C1 segment of cervical spinal cord (tissue), 14 donors: Measurements from ENCODE around the gene MOK.

Experiments
- DNase-seq, 14 donors: peaks; one replicate each; lab custom pipeline; 2025; lab: John Stamatoyannopoulos, UW

The MOK gene

DNA sequence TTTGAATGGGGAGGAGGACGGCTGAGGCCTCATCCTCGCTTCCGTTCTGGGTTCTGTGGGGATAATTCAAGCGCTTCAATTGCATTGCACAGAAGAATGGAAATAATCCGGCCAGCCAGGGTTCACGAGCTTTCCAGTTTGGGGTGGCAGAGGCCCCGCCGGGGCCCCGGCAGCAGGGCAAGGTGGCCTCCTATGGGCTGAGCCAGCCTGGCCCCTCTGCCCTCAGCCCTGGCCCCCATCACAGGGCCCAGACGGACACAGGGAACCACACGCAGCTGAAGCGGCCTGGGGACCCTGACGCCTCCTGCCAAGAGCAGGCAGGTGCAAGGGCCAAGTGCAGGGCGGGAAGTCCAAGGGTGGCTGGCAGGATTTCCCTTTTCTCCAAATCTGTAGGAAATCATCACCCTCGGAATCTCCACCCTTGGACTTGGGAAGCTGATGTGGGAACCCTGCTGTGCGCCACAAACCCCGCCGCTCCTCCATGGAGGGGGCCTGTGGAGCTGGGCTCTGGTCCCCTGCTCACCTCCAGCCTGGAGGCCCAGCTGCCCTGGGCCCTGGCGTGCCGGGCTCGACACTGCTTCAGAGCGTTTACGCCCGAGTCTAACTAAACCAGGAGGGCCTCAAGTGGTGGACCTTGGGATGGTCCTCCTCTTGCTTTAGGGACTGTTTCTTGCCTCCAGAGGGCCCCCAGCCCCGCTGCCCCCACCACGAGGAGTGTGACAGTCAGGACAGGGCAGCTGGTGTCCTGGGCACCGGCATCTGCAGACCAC is 78.4 kb downstream of the MOK start:
- peak in 1 of 14 donors; percentile 25 for DNase-seq

- DNase-seq = peak in 1 of 14 donors; percentile 66
These were observed 79.0 kb downstream of the MOK start for GRCh38 chr14:102225936-102226335.

DNA sequence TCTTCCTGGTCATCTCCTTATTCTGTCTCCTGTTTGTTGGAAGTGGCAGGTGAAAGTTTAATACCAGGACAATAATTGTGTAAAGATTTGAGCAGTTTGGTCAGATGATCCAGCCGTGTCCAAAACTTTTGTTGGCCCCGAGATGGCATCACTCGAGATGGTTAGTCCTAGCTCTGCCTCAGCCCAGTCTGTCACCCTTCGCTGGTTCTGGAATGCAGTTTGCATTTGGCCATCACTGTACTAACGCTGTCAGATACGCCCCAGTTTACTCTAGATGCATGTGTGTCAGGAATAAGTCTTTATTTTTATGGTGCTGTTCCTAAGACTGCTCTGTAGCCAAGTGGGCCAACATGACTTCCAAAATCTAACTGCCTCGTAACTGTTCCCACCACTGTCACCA is 79.6 kb downstream of the MOK start:
- no peak for DNase-seq

DNA sequence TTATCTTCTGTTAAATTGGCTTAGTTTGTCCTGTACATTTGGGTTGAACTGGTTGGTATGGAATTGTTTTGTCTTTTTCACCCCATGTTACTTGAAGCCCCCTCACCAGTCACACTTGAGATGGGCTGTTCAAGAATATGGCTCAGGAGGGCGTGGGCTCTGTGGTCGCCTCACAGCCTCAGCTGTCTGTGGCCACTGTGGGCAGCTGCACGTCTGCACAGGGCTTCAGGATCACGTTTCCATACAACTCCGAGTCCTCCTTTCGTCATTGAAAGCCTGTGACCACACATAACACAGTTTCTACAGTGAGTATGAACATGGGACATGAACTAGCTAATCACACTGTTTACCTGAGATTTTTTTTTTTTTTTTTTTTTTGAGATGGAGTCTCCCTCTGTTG is 81.3 kb downstream of the MOK start:
- no peak for DNase-seq

DNA sequence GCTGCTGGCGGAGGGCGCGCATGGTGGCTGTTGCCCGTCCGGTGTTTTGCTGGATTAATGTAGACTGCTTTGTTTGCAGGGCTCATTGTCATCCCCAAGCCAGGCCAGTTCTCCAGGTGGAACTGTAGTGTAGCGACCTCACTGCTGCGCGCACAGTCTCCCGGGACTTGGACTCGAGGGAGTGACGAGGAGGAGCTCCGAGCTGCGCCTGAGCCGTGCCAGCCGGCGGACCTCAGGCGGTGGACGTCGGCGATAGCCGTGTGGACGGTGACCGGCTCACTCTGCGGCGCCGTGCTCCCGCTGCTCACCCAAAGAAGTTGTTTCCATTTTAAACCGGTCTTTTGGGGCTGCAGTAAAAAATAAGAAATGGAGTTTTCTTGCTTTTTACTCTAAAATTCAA is 82.2 kb downstream of the MOK start:
- no peak for DNase-seq

- no peak for DNase-seq
These were observed 82.9 kb downstream of the MOK start for GRCh38 chr14:102222009-102222575.

GRCh38 chr14:102221026-102221425 is 83.9 kb downstream of the MOK start:
- no peak for DNase-seq

- no peak for DNase-seq
These were observed 84.9 kb downstream of the MOK start for GRCh38 chr14:102220031-102220430.

DNA sequence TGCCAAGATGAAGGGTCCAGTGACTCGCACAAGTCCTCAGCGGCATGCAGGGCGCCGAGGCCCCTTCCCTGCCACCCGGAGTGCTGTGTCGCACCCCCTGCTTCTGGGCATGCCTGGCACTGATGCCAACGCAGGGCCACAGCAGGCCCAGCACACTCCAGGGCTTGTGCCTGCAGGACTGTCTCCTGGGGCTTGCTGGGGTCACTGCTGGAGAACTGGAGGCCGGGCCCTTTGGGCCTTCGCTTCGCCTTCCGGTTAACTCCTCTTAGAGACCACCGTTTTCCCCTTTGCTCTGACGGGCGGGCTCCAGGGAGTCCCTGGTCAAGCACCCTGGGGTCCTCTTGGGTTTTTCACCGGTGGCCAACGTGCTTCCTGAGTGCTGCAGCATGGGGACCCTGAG is 85.6 kb downstream of the MOK start:
- DNase-seq = no peak

- peak in 1 of 14 donors; percentile 33 for DNase-seq
These were observed 86.3 kb downstream of the MOK start for GRCh38 chr14:102218688-102219087.

DNA sequence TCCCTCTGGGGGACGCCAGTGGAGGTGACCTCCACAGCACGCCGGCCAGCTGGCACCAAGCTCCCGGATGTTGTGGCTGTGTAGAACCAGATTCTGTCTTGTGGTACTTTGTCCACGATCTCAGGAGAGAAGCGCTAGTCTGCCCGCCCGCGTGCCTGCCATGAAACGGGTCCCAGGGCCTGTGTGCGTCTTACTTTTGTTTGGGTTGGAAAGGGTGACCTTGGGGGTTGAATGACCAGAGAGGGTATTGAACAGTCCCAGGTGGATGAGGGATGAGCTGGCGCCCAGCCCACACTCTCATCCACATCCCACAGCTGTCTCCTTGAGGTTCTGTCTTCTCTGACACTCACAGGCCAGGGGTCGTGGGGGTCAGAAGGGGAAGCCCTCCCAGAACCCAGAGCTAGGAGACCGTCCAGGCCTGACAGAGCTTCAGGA is 87.0 kb downstream of the MOK start:
- DNase-seq = no peak

GRCh38 chr14:102217399-102217798 is 87.6 kb downstream of the MOK start:
- no peak for DNase-seq

- no peak for DNase-seq
These were observed 89.3 kb downstream of the MOK start for GRCh38 chr14:102215576-102216250.

GRCh38 chr14:102215071-102215470 is 89.9 kb downstream of the MOK start:
- DNase-seq = peak in 9 of 14 donors; percentile 34 to 69 (median 48)

GRCh38 chr14:102213984-102214658 is 90.8 kb downstream of the MOK start:
- DNase-seq = no peak

DNA sequence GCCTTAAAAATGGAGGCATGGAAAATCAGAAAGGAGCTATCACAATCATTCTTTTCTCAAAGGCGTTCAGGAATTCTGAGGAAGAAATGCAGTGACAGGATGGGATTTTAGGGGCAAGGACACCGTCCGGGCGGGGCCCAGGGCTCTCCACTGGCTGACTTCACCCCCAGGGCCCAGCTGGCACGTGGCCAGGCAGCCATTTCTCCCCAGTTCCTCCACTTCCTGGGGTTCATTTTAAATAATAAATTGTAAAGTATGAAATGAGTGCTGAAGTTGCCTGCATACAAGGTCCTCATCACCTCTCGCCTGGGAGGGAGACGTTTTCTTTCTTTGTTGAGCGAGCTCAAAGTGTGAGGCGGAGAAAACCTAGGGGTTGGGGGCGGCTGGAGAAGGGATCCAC is 91.5 kb downstream of the MOK start:
- no peak for DNase-seq

GRCh38 chr14:102212845-102213244 is 92.1 kb downstream of the MOK start:
- DNase-seq = no peak

DNA sequence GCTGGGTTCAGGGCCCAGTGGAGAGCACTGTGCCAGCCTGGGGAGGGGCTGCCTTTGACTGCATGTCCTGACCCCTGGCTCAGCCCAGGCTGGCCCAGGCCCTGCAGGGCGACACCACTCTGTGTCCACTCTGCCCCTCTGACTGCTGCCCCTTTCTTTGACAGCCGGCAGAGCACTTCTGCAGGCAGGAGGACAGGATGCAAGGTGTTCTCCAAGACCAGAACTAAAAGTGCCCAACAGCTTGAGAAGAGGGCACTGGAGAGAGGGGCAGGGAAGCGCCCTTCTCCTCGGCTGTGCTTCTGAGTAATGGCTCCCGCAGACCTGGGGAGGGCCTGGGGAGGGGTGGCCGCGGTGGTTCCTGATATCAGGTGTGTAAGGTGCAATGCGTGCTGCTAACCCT is 92.6 kb downstream of the MOK start:
- DNase-seq = no peak

- DNase-seq = no peak
These were observed 93.7 kb downstream of the MOK start for GRCh38 chr14:102211240-102211639.

DNA sequence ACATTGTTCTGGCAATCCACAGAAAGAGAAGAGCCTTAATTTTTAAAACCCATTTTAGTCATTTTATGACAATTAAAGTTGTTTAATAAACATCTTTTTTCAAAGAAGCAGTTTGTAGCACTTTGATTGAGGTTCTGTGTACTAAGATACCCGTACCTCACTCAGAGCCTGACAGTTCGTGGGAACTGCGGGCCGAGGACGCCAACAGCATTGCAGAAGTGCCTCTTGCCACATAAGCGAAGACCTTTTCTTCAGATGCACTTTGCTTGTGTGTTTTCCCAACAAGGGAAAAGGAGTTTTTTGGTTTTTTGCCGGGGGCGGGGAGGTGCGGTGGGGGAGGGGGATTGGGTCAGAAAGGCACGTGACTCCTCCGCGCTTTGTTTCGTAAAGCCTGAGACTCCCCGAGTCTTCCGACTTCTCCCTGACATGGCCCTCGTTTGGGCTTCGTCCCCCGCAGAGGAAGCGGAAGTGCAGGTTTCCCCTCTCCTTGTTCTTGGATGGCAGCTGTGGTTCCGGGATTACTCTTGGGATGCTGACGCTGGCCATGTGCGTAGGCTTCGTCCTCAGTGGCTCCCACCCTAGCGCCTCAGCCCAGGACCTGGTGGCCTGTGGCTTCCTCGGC is 94.4 kb downstream of the MOK start:
- no peak for DNase-seq

DNA sequence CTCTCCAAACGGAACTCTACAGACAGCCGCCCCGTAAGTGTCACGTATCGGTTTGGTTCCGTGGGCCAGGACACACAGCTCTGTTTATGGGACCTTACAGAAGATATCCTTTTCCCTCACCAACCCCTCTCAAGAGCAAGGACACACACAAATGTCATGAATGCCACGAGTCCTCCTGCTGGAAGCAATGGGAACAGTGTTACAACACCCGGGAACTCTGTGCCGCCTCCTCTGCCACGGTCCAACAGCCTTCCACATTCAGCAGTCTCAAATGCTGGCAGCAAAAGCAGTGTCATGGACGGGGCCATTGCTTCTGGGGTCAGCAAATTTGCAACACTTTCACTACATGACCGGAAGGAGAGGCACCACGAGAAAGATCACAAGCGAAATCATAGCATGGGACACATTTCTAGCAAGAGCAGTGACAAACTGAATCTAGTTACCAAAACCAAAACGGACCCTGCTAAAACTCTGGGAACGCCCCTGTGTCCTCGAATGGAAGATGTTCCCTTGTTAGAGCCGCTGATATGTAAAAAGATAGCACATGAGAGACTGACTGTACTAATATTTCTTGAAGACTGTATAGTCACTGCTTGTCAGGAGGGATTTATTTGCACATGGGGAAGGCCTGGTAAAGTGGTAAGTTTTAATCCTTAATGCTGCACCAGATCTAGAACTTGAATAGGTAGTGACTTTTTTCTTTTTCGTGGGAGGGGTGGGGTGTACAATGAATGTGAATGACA is 95.6 kb downstream of the MOK start:
- peak in 11 of 14 donors; percentile 17 to 77 (median 53) for DNase-seq
